GM18499 (cell line): Measurements from ENCODE around the gene TBX21.

Experiments used
- ATAC-seq: cut with Tn5 transposase; IDR thresholded peaks from one replicate; pipeline ENCODE4 v1.9.1; 2021; ENCODE audit warnings: moderate number of reproducible peaks; ENCODE audit not compliant: insufficient read depth, unreplicated experiment

Gene TBX21

GRCh38 chr17:47711366-47712099 lies 21.5 kb upstream of the TBX21 start:
- no peak for ATAC-seq

GRCh38 chr17:47712330-47713023 lies 20.6 kb upstream of the TBX21 start:
- ATAC-seq: no peak

- no peak for ATAC-seq
Observed at GRCh38 chr17:47713980-47714700, 18.9 kb upstream of the TBX21 start.

GRCh38 chr17:47714773-47715396 lies 18.2 kb upstream of the TBX21 start:
- ATAC-seq: no peak

GRCh38 chr17:47715669-47716325 lies 17.2 kb upstream of the TBX21 start:
- no peak for ATAC-seq

- no peak for ATAC-seq
Observed at GRCh38 chr17:47716375-47716774, 16.7 kb upstream of the TBX21 start.

- ATAC-seq: no peak
Observed at GRCh38 chr17:47717261-47717697, 15.8 kb upstream of the TBX21 start.

GRCh38 chr17:47717979-47718621 lies 14.9 kb upstream of the TBX21 start:
- no peak for ATAC-seq

GRCh38 chr17:47718634-47719405 lies 14.2 kb upstream of the TBX21 start:
- ATAC-seq: no peak

GRCh38 chr17:47719411-47720152 lies 13.5 kb upstream of the TBX21 start:
- ATAC-seq: no peak

GRCh38 chr17:47720196-47720595 lies 12.8 kb upstream of the TBX21 start:
- no peak for ATAC-seq

GRCh38 chr17:47720754-47721533 lies 12.1 kb upstream of the TBX21 start:
- ATAC-seq: no peak

- ATAC-seq: no peak
Observed at GRCh38 chr17:47721725-47722124, 11.3 kb upstream of the TBX21 start.

- ATAC-seq: no peak
Observed at GRCh38 chr17:47724705-47725104, 8.3 kb upstream of the TBX21 start.

GRCh38 chr17:47725446-47726111 lies 7.5 kb upstream of the TBX21 start:
- no peak for ATAC-seq

GRCh38 chr17:47726796-47727703 lies 6.0 kb upstream of the TBX21 start:
- ATAC-seq: no peak
